Prostate gland (tissue), 2 donors: ENCODE results near the gene AFAP1.

ENCODE experiments used
- POLR2AphosphoS5 ChIP-seq: sonication (generic); formaldehyde crosslinking; IDR thresholded peaks from one replicate; pipeline ENCODE4 v1.6.1; 2017; ENCODE audit warnings: antibody characterized with exemption
- TF ChIP-seq, protein P1 (sequence below), 4 experiments: fragments of 200-600 bp in 2 of 4; fragments of 450-650 bp in 2 of 4; sonication (generic) in 2 of 4; IDR thresholded peaks; 1 replicate in 3 of 4; 2 replicates in 1 of 4; pipeline ENCODE4 v1.5.1; 2016 to 2019; ENCODE audit warnings: antibody characterized with exemption in 4 of 4, mild to moderate bottlenecking in 2 of 4, moderate library complexity in 2 of 4

DNA sequence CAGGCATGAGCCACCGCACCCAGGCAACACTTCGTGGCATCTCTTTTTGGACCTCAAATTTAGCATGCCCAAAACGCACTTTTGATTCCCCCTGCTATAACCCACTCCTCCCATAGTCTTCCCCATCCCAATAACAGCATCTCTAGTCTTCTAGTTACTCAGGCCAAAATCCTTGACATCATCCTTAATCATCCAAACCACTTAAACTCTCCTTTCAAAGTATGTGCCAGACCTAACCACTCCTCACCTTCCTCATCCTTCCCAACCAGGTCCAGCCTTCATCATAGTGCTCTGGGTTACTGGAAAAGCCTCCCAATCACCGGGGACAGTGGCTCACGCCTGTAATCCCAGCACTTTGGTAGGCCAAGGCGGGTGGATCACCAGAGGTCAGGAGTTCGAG, 41.9 kb downstream of the AFAP1 start:
- TF ChIP-seq, protein P1, sequence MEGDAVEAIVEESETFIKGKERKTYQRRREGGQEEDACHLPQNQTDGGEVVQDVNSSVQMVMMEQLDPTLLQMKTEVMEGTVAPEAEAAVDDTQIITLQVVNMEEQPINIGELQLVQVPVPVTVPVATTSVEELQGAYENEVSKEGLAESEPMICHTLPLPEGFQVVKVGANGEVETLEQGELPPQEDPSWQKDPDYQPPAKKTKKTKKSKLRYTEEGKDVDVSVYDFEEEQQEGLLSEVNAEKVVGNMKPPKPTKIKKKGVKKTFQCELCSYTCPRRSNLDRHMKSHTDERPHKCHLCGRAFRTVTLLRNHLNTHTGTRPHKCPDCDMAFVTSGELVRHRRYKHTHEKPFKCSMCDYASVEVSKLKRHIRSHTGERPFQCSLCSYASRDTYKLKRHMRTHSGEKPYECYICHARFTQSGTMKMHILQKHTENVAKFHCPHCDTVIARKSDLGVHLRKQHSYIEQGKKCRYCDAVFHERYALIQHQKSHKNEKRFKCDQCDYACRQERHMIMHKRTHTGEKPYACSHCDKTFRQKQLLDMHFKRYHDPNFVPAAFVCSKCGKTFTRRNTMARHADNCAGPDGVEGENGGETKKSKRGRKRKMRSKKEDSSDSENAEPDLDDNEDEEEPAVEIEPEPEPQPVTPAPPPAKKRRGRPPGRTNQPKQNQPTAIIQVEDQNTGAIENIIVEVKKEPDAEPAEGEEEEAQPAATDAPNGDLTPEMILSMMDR (IDR thresholded peaks at IDR 0.05), result no peak
- TF ChIP-seq POLR2AphosphoS5, result no peak
